ENCODE results near the gene LRP1B.

LRP1B gene

GRCh38 chr2:141611981-141612380 lies 518.8 kb downstream of the LRP1B start:
- POLR2A ChIA-PET = no interaction called here
- no peak for DNase-seq (ENCODE audit: extremely low spot score)
- CTCF ChIA-PET = interaction anchor here (0.8 kb wide), 1 partner anchor 14 kb away, joined by 4 read pairs; no protein-coding TSS in a partner anchor
- TF ChIP-seq, protein P1, sequence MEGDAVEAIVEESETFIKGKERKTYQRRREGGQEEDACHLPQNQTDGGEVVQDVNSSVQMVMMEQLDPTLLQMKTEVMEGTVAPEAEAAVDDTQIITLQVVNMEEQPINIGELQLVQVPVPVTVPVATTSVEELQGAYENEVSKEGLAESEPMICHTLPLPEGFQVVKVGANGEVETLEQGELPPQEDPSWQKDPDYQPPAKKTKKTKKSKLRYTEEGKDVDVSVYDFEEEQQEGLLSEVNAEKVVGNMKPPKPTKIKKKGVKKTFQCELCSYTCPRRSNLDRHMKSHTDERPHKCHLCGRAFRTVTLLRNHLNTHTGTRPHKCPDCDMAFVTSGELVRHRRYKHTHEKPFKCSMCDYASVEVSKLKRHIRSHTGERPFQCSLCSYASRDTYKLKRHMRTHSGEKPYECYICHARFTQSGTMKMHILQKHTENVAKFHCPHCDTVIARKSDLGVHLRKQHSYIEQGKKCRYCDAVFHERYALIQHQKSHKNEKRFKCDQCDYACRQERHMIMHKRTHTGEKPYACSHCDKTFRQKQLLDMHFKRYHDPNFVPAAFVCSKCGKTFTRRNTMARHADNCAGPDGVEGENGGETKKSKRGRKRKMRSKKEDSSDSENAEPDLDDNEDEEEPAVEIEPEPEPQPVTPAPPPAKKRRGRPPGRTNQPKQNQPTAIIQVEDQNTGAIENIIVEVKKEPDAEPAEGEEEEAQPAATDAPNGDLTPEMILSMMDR (IDR thresholded peaks at IDR 0.05; ENCODE audit: control extremely low read depth, extremely low read depth, low read depth, missing control alignments) = no peak

- no peak for DNase-seq (ENCODE audit: extremely low spot score)
- TF ChIP-seq, protein P1 (IDR thresholded peaks at IDR 0.05; ENCODE audit: control extremely low read depth, extremely low read depth, low read depth, missing control alignments) = no peak
- POLR2A ChIA-PET = no interaction called here
- CTCF ChIA-PET = interaction anchor here (1.1 to 2.1 kb wide), 2 partner anchors 9 to 13 kb away, joined by 3 to 5 read pairs; no protein-coding TSS in a partner anchor
Observed at GRCh38 chr2:141611176-141611571, 519.6 kb downstream of the LRP1B start.

DNA sequence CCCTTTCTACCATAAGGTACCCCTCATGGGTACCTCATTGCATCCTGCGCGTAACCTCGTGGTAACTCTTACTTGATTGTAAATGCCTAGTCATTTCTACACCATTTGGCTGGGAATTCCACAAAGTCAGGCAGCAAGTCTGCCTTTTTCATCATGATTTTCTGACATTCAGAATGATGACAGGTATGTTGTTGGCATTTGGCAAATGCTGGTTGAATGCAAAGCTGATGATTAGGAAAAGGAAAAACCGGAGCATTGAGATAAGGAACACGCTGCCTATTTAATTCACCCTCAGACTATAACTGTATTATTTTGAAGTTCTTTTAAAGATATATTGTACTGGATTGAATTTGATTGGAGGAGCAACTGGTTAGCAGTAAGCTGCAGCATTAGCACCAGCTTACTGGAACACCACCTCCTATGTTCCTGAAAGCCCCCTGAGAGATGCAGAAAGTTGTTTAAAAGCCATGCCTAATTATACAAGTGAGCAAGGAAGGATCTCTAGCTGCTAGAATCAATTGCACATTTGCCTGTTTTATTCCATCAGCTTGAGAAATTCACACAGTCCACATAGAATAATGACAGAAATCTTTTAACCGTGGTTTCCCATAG lies 520.1 kb downstream of the LRP1B start:
- ChIA-PET POLR2A (no interaction called here), CTCF (interaction anchor here (1.1 to 2.1 kb wide), 3 partner anchors 9 to 14 kb away, joined by 3 to 5 read pairs (median 3); no protein-coding TSS in a partner anchor)
- DNase-seq (ENCODE audit: extremely low spot score) = no peak
- TF ChIP-seq, protein P1 (IDR thresholded peaks at IDR 0.05; ENCODE audit: control extremely low read depth, extremely low read depth, low read depth, missing control alignments) = no peak

DNA sequence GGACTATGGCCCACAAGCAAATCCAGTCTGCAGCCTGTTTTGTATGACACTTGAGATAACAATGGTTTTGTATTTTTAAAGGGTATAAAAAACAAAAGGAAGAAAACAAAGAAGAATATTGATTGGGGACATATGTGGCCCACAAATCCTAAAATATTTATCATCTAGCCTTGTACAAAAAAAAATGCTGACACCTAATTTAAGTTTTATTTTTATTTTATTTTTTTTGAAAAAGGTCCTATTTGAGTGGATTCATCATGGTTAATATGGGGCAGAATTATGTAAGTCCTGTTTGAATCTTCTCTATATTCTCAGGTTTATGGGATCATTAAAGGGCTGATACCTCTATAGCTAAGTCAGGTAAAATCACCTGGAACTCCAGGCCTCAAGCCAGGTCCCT lies 525.7 kb downstream of the LRP1B start:
- TF ChIP-seq, protein P1 (IDR thresholded peaks at IDR 0.05; ENCODE audit: control extremely low read depth, extremely low read depth, low read depth, missing control alignments) = no peak
- ChIA-PET CTCF (interaction anchor here (1.8 kb wide), 1 partner anchor 14 kb away, joined by 4 read pairs; no protein-coding TSS in a partner anchor), POLR2A (no interaction called here)
- DNase-seq (ENCODE audit: extremely low spot score) = no peak

GRCh38 chr2:141601511-141602152 lies 529.2 kb downstream of the LRP1B start:
- TF ChIP-seq, protein P1 (IDR thresholded peaks at IDR 0.05; ENCODE audit: control extremely low read depth, extremely low read depth, low read depth, missing control alignments) = no peak
- no peak for DNase-seq (ENCODE audit: extremely low spot score)
- CTCF ChIA-PET = interaction anchor here (1.1 to 1.6 kb wide), 2 partner anchors 11 to 12 kb away, joined by 3 read pairs; no protein-coding TSS in a partner anchor
- POLR2A ChIA-PET = no interaction called here

- POLR2A ChIA-PET = no interaction called here
- TF ChIP-seq, protein P1 (IDR thresholded peaks at IDR 0.05; ENCODE audit: control extremely low read depth, extremely low read depth, low read depth, missing control alignments) = no peak
- DNase-seq (ENCODE audit: extremely low spot score) = no peak
- CTCF ChIA-PET = no interaction called here
Observed at GRCh38 chr2:141599721-141600120, 531.1 kb downstream of the LRP1B start.

All from GM10248 (cell line).